Sigmoid colon (tissue), 7 donors: Measurements from ENCODE around the gene ARF3. TPM values are rescaled to one million over a fixed set of nuclear protein-coding genes. Genes with fewer than 3 reads are reported as not detected.
"Not testable (repeated sequence)": the region's sequence is repeated elsewhere in the genome, so short reads cannot be mapped to it uniquely, and the experiment has no call there.

ENCODE experiments used
- DNase-seq: peaks from one replicate; pipeline ENCODE4 v3.0.0-alpha.2; 2019
- H3K27ac ChIP-seq, 4 donors: fragments of 200-600 bp; sonication (generic); one replicate each; pipeline ENCODE4 v1.5.1; 2016 to 2019; ENCODE audit warnings: mild to moderate bottlenecking in 1 of 4
- H3K27me3 ChIP-seq, 3 donors: fragments of 200-600 bp; sonication (generic); one replicate each; pipeline ENCODE4 v1.5.1; 2019; ENCODE audit warnings: mild to moderate bottlenecking in 1 of 3
- H3K36me3 ChIP-seq, 4 donors: fragments of 200-600 bp; sonication (generic); one replicate each; pipeline ENCODE4 v1.5.1; 2016 to 2019
- H3K4me1 ChIP-seq, 4 donors: fragments of 200-600 bp; sonication (generic); one replicate each; pipeline ENCODE4 v1.5.1; 2017 to 2019
- H3K4me3 ChIP-seq, 4 donors: fragments of 200-600 bp; sonication (generic); one replicate each; pipeline ENCODE4 v1.5.1; 2017 to 2019; ENCODE audit warnings: mild to moderate bottlenecking in 2 of 4, moderate library complexity in 1 of 4
- H3K9me3 ChIP-seq, 4 donors: fragments of 200-600 bp in 3 of 4; sonication (generic) in 3 of 4; one replicate each; pipeline versions ENCODE4 v1.5.1 to v1.6.1; 2013 to 2019
- CTCF ChIP-seq, 4 experiments: fragments of 450-650 bp in 3 of 4; fragments of 200-600 bp in 1 of 4; IDR thresholded peaks; one replicate each; pipeline ENCODE4 v1.5.1; 2016 to 2019; ENCODE audit warnings: antibody characterized with exemption in 4 of 4, mild to moderate bottlenecking in 3 of 4, moderate library complexity in 2 of 4
- EP300 ChIP-seq, 4 donors: sonication (generic); formaldehyde crosslinking; IDR thresholded peaks; one replicate each; pipeline ENCODE4 v1.6.1; 2017; ENCODE audit warnings: antibody characterized with exemption in 4 of 4
- POLR2A ChIP-seq, 2 donors: fragments of 450-650 bp; IDR thresholded peaks; one replicate each; pipeline ENCODE4 v1.6.1; 2016; ENCODE audit warnings: antibody characterized with exemption in 2 of 2, mild to moderate bottlenecking in 2 of 2, moderate library complexity in 2 of 2
- POLR2AphosphoS5 ChIP-seq, 4 donors: sonication (generic); formaldehyde crosslinking; IDR thresholded peaks; one replicate each; pipeline ENCODE4 v1.6.1; 2017; ENCODE audit warnings: antibody characterized with exemption in 4 of 4
- WGBS, 2 donors: extraction: QIAGEN DNeasy Blood & Tissue Kit; methylation state at CpG; one replicate each; pipeline ENCODE4 v1.1.7; 2013; 5-methylcytosine and 5-hydroxymethylcytosine counted together
- intact Hi-C: fragments of 100-400 bp; cut with DNase I; formaldehyde crosslinking; loops from one replicate; pipeline ENCODE4 v1.15.1; 2023
- polyA plus RNA-seq, 3 donors: library from polyadenylated mRNA; stranded (reverse); fragments of 200-250 nt; gene quantifications; one replicate each; pipeline ENCODE4 v1.2.3, GENCODE V29; 2013
- total RNA-seq, 4 donors: library from RNA; depleted of rRNA; stranded (reverse); fragments of >200 nt; gene quantifications; one replicate each; pipeline ENCODE4 v1.1.0, GENCODE V29; 2016
- donor health status: healthy with polysubstance abuse.
- donor health status: Bipolar disorder and iron deficiency.
- donor health status: healthy.

ARF3 gene
- total and polyA plus RNA-seq, 7 donors = 37.9 to 161 (median 61.0) TPM

- intact Hi-C loops = no loop called here
- no peak overlapping the region for H3K27ac ChIP-seq
- H3K36me3 ChIP-seq = no peaks in the 10 kb centered on the region
- no peaks in the 10 kb centered on the region for H3K4me1 ChIP-seq
- no peak for DNase-seq
- no peak for TF ChIP-seq EP300 (IDR thresholded peaks at IDR 0.05)
- no peak for TF ChIP-seq POLR2AphosphoS5 (IDR thresholded peaks at IDR 0.05)
- TF ChIP-seq POLR2A (IDR thresholded peaks at IDR 0.05) = no peak
- TF ChIP-seq CTCF (IDR thresholded peaks at IDR 0.05) = no peak
- no peaks in the 10 kb centered on the region for H3K27me3 ChIP-seq
- no peak overlapping the region for H3K4me3 ChIP-seq
- 43 to 59% methylated on average over 3 of the region's 3 CpGs for WGBS, 2 donors
- H3K9me3 ChIP-seq = no peaks in the 10 kb centered on the region
These were observed 39.3 kb downstream of the ARF3 start for GRCh38 chr12:48917857-48918537.

- H3K9me3 ChIP-seq = no peaks in the 10 kb centered on the region
- DNase-seq = no peak
- intact Hi-C loops = no loop called here
- H3K4me3 ChIP-seq = no peak overlapping the region
- H3K27me3 ChIP-seq = no peaks in the 10 kb centered on the region
- TF ChIP-seq EP300 (IDR thresholded peaks at IDR 0.05) = no peak
- no peak for TF ChIP-seq POLR2AphosphoS5 (IDR thresholded peaks at IDR 0.05)
- TF ChIP-seq POLR2A (IDR thresholded peaks at IDR 0.05) = no peak
- no peak for TF ChIP-seq CTCF (IDR thresholded peaks at IDR 0.05)
- no peak overlapping the region for H3K27ac ChIP-seq
- no peaks in the 10 kb centered on the region for H3K4me1 ChIP-seq
- H3K36me3 ChIP-seq = no peaks in the 10 kb centered on the region
These were observed 47.1 kb downstream of the ARF3 start for GRCh38 chr12:48910196-48910595.

- WGBS, 2 donors = 85 to 88% methylated on average over 11 of the region's 11 CpGs
- H3K27ac ChIP-seq, intact Hi-C loops, DNase-seq, H3K4me1 ChIP-seq, H3K27me3 ChIP-seq, H3K9me3 ChIP-seq, H3K36me3 ChIP-seq, H3K4me3 ChIP-seq: not testable (repeated sequence)
These were observed 47.6 kb downstream of the ARF3 start for GRCh38 chr12:48909698-48910097.

GRCh38 chr12:48907245-48907644 is 50.0 kb downstream of the ARF3 start:
- TF ChIP-seq POLR2AphosphoS5 (IDR thresholded peaks at IDR 0.05) (no peak), EP300 (IDR thresholded peaks at IDR 0.05) (no peak)
- no peak for DNase-seq

GRCh38 chr12:48903982-48904411 is 53.3 kb downstream of the ARF3 start:
- 1 to 5% methylated on average over 19 of the region's 19 CpGs for WGBS, 2 donors
- intact Hi-C loops = loop anchor here (5.0 kb wide), 1 partner anchor 33 kb away; no protein-coding TSS in a partner anchor
- TF ChIP-seq CTCF (IDR thresholded peaks at IDR 0.05) = peak in 1 of 4 experiments; percentile 55
- TF ChIP-seq EP300 (IDR thresholded peaks at IDR 0.05) = no peak
- TF ChIP-seq POLR2A (IDR thresholded peaks at IDR 0.05) = no peak

More at GRCh38 chr12:48907245-48907644, 50.0 kb downstream of the ARF3 start:
- intact Hi-C loops = no loop called here
- Histone ChIP-seq H3K9me3 (no peaks in the 10 kb centered on the region), H3K27ac (no peak overlapping the region), H3K4me1 (peaks cover 0 to 8% (median 2%) of the 10 kb centered on the region in 4 donors), H3K4me3 (no peak overlapping the region), H3K36me3 (no peaks in the 10 kb centered on the region), H3K27me3 (no peaks in the 10 kb centered on the region)
- WGBS, 2 donors = 31 to 55% methylated on average over 3 of the region's 3 CpGs

More at GRCh38 chr12:48903982-48904411, 53.3 kb downstream of the ARF3 start:
- Histone ChIP-seq H3K36me3 (no peaks in the 10 kb centered on the region), H3K27me3 (no peaks in the 10 kb centered on the region), H3K27ac (no peak overlapping the region), H3K4me1 (peaks cover 0 to 8% (median 2%) of the 10 kb centered on the region in 4 donors), H3K4me3 (peak overlapping the region; percentile 5 to 43 (median 38)), H3K9me3 (no peaks in the 10 kb centered on the region)
- DNase-seq = peak; percentile 84
